Osteoblast (primary cell): ENCODE data around the gene MBOAT1. TPM values are rescaled to one million over a fixed set of nuclear protein-coding genes. Genes with fewer than 3 reads are reported as not detected.

Source experiments
- DNase-seq: peaks from one replicate; pipeline ENCODE4 v3.0.0; 2011; ENCODE audit warnings: low spot score, mixed read lengths; ENCODE audit not compliant: insufficient read length; ENCODE audit errors: missing footprints
- H2AFZ ChIP-seq: 2 replicates; pipeline ENCODE4 v1.6.0; 2011; ENCODE audit warnings: mild to moderate bottlenecking, low read length
- H3K27ac ChIP-seq: 2 replicates; pipeline ENCODE4 v1.5.1; 2011; ENCODE audit warnings: mild to moderate bottlenecking, low read depth, low read length, moderate library complexity
- H3K27me3 ChIP-seq: 2 replicates; pipeline ENCODE4 v1.6.0; 2012; ENCODE audit warnings: mild to moderate bottlenecking, control low read depth, inconsistent platforms, low read length, moderate library complexity; ENCODE audit not compliant: insufficient read depth
- H3K36me3 ChIP-seq: 2 replicates; pipeline ENCODE4 v1.5.1; 2011; ENCODE audit warnings: mild to moderate bottlenecking, low read length, control low read depth, moderate library complexity; ENCODE audit not compliant: insufficient read depth
- H3K4me1 ChIP-seq: 2 replicates; pipeline ENCODE4 v1.5.1; 2011; ENCODE audit warnings: mild to moderate bottlenecking, low read length, control low read depth, moderate library complexity; ENCODE audit not compliant: insufficient read depth
- H3K4me2 ChIP-seq: 2 replicates; pipeline ENCODE4 v1.6.0; 2011; ENCODE audit warnings: mild to moderate bottlenecking, low read length; ENCODE audit not compliant: insufficient read depth
- H3K4me3 ChIP-seq: fragments of 200-600 bp; sonication (generic); 3 replicates; pipeline ENCODE4 v1.5.1; 2012; ENCODE audit warnings: mild to moderate bottlenecking, low read length, inconsistent platforms; ENCODE audit not compliant: insufficient read depth
- H3K79me2 ChIP-seq: 2 replicates; pipeline ENCODE4 v1.6.0; 2012; ENCODE audit warnings: mild to moderate bottlenecking, low read length, control low read depth, inconsistent platforms; ENCODE audit not compliant: insufficient read depth
- H3K9me3 ChIP-seq: 2 replicates; pipeline ENCODE4 v1.5.1; 2011; ENCODE audit warnings: low read depth, low read length, control low read depth
- H4K20me1 ChIP-seq: 2 replicates; pipeline ENCODE4 v1.6.0; 2012; ENCODE audit warnings: mild to moderate bottlenecking, low read length, control low read depth; ENCODE audit not compliant: insufficient read depth
- CTCF ChIP-seq: IDR thresholded peaks from 2 replicates; pipeline ENCODE4 v1.5.1; 2011; ENCODE audit warnings: mild to moderate bottlenecking, low read depth, low read length, moderate library complexity; ENCODE audit errors: extremely low read depth
- total RNA-seq: library from RNA; depleted of rRNA; stranded (reverse); fragments of >200 nt; gene quantifications from 2 replicates; pipeline ENCODE4 v1.2.3, GENCODE V29; 2012

The MBOAT1 gene
- total RNA-seq, 1 donor, result 1.4 TPM

- H4K20me1 ChIP-seq, result no peaks in the 10 kb centered on the region
- H3K4me3 ChIP-seq, result no peak overlapping the region
- H3K4me1 ChIP-seq, result no peaks in the 10 kb centered on the region
- no peak for TF ChIP-seq CTCF
- peak; percentile 72 for DNase-seq
- no peak overlapping the region for H2AFZ ChIP-seq
- no peaks in the 10 kb centered on the region for H3K9me3 ChIP-seq
- H3K79me2 ChIP-seq, result no peaks in the 10 kb centered on the region
- no peaks in the 10 kb centered on the region for H3K36me3 ChIP-seq
- no peak overlapping the region for H3K4me2 ChIP-seq
- no peak overlapping the region for H3K27ac ChIP-seq
- H3K27me3 ChIP-seq, result no peaks in the 10 kb centered on the region
Observed at GRCh38 chr6:20098267-20098876, 113.9 kb downstream of the MBOAT1 start.

- Histone ChIP-seq H3K79me2 (no peaks in the 10 kb centered on the region), H3K36me3 (no peaks in the 10 kb centered on the region), H3K27ac (no peak overlapping the region), H4K20me1 (no peaks in the 10 kb centered on the region), H3K4me1 (no peaks in the 10 kb centered on the region), H3K4me2 (no peak overlapping the region), H3K4me3 (no peak overlapping the region), H3K9me3 (no peaks in the 10 kb centered on the region), H2AFZ (no peak overlapping the region), H3K27me3 (no peaks in the 10 kb centered on the region)
- TF ChIP-seq CTCF, result no peak
- no peak for DNase-seq
Observed at GRCh38 chr6:20096536-20096935, 115.7 kb downstream of the MBOAT1 start.

GRCh38 chr6:20095436-20095835 is 116.8 kb downstream of the MBOAT1 start:
- no peak overlapping the region for H3K4me2 ChIP-seq
- no peak for TF ChIP-seq CTCF
- no peaks in the 10 kb centered on the region for H3K27me3 ChIP-seq
- no peaks in the 10 kb centered on the region for H3K4me1 ChIP-seq
- H3K4me3 ChIP-seq, result no peak overlapping the region
- no peaks in the 10 kb centered on the region for H4K20me1 ChIP-seq
- H3K79me2 ChIP-seq, result no peaks in the 10 kb centered on the region
- no peaks in the 10 kb centered on the region for H3K36me3 ChIP-seq
- no peaks in the 10 kb centered on the region for H3K9me3 ChIP-seq
- H3K27ac ChIP-seq, result no peak overlapping the region
- H2AFZ ChIP-seq, result no peak overlapping the region
- DNase-seq, result no peak

GRCh38 chr6:20092071-20092566 is 120.2 kb downstream of the MBOAT1 start:
- Histone ChIP-seq H3K79me2 (no peaks in the 10 kb centered on the region), H3K9me3 (no peaks in the 10 kb centered on the region), H3K4me1 (no peaks in the 10 kb centered on the region), H4K20me1 (no peaks in the 10 kb centered on the region), H3K27ac (no peak overlapping the region), H3K4me2 (no peak overlapping the region), H3K27me3 (no peaks in the 10 kb centered on the region), H3K36me3 (no peaks in the 10 kb centered on the region), H3K4me3 (no peak overlapping the region), H2AFZ (no peak overlapping the region)
- TF ChIP-seq CTCF, result peak; percentile 63
- peak; percentile 72 for DNase-seq
